Inflammatory macrophage treated with lipopolysaccharide for 1 hour (primary cell): ENCODE measurements around the gene PGGHG.
"Not testable (repeated sequence)": the region's sequence is repeated elsewhere in the genome, so short reads cannot be mapped to it uniquely, and the experiment has no call there.

Experiments used
- DNase-seq, 2 donors: peaks; one replicate each; pipeline ENCODE4 v3.0.0-alpha.2; 2020 to 2022

PGGHG gene

GRCh38 chr11:316031-316701, 27.2 kb downstream of the PGGHG start:
- no peak for DNase-seq

- DNase-seq = no peak
Observed at GRCh38 chr11:316891-317301, 28.0 kb downstream of the PGGHG start.

- not testable (repeated sequence) for DNase-seq
Observed at GRCh38 chr11:317668-318404, 28.9 kb downstream of the PGGHG start.

DNA sequence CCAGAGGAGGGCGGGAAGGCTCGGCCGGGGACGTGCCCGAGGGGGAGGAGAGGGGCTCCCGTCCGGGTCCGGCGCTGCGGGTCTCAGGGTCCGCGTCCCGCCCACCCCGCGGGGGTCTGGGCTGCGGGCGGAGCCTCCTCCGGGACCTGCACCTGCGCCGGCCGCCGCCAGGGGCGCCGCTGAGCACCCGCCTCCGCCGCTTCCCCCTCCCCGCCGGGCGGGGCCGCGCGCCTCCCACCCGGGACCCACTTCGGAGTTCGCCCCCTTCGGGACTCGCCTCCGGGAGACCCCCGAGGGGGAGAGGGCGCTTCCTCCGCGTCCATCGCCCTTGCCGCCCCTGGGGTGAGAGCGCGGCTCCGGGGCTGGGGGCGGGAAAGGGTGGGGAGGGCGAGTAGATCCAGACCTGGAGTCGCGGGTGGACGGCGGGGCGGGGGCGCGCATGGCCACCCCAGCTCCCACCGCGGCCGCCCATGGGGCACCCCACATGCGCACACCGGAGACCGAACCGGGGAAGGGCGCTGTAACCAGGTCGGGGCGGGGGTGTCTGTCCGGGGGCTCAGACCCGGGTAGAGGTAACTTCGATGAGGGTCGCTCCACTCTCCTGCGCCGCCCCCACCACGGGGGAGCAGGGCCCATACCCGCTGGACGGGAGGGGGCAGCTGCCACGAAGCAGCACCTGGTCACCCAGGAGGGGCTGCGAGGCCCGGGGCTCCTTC, 29.6 kb downstream of the PGGHG start:
- DNase-seq = not testable (repeated sequence)

GRCh38 chr11:319121-319887, 30.4 kb downstream of the PGGHG start:
- not testable (repeated sequence) for DNase-seq

GRCh38 chr11:319888-320273, 31.0 kb downstream of the PGGHG start:
- not testable (repeated sequence) for DNase-seq

DNA sequence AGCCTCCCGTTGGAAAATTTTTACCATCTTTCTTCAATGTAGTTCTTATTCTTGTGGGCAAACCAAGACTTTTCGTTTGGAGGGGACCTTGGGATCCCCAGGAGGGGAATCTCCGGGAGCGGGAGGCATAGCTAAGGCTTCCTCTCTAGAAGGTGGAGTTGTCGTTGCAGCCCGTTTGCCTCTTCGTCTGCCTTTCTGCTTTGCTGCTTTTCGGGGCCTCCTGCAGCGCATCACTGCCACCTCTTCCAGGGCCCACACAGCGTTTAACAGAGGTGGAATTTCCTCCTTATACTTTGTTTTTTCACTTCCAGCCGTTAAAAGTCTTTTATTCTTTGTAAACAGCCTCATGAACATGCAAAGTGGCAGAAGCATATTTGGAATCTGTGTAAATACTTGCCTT, 35.2 kb downstream of the PGGHG start:
- DNase-seq = no peak

- DNase-seq = not testable (repeated sequence)
Observed at GRCh38 chr11:324593-325517, 35.9 kb downstream of the PGGHG start.

GRCh38 chr11:325796-326591, 37.1 kb downstream of the PGGHG start:
- DNase-seq = no peak

DNA sequence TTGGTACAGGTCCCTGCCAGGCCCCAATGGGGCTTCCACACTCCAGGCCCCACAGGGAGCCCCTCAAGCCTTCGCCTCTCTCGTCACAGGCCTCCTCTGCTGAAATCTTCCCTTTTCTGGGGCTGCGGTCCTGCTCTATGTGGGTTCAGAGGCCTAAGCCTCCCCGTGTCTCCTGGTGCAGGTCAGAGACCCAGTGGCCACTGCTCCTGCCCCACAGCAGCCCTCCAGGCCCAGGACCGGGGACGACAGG, 37.6 kb downstream of the PGGHG start:
- no peak for DNase-seq

DNA sequence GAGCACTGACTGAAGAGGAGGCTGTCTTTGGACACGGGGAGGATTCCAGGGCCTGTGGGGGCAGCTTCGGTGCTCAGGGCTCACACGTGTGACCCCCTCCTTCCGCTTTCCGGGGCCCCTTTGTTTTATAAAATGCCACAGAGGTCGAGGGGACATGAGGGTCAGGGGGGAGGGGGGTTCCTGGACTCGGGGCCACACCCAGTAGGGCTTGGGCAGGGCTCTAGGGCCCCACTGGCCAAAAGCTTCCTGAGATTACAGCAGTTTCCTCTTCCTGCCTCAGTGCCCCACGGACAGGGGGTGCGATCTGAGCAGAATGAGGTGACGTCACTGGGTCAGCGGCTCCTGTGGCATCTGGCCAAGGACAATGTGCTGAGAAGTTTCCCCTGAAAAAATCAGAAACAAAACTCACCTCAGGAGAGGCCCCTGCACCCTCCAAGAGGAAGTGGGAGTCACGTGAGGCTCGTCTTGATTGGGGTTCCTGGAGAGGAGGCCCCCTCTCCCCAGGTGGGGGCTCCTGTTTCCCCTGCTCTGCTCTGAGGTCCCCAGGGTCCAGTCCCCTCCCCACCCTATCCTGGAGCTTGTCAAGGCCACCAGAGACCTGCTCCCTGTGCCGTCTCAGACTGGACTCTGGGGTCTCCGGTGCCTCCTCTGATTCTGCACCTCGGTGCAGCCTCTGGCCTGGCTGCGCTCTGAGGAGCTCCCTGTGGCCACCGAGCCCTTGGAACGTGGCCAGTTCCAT, 38.1 kb downstream of the PGGHG start:
- DNase-seq = peak; percentile 36 to 61

GRCh38 chr11:327581-327923, 38.6 kb downstream of the PGGHG start:
- DNase-seq = no peak

GRCh38 chr11:328012-328411, 39.1 kb downstream of the PGGHG start:
- DNase-seq = no peak

- not testable (repeated sequence) for DNase-seq
Observed at GRCh38 chr11:328516-329100, 39.7 kb downstream of the PGGHG start.

DNA sequence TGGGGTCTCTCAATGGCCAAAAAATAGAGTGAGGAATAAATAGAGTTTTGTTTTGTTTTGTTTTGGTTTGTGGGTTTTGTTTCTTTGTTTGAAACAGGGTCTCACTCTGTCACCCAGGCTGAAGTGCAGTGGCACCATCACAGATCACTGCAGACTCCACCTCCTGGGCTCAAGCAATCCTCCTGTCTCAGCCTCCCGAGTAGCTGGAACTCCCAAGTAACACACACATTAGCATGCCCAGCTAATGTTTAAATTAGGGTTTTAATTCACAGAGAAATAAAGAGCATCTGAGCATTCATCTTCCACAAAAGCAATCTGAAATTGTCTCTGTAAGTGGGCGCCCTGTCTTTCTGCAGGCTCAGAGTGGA, 40.9 kb downstream of the PGGHG start:
- no peak for DNase-seq

DNA sequence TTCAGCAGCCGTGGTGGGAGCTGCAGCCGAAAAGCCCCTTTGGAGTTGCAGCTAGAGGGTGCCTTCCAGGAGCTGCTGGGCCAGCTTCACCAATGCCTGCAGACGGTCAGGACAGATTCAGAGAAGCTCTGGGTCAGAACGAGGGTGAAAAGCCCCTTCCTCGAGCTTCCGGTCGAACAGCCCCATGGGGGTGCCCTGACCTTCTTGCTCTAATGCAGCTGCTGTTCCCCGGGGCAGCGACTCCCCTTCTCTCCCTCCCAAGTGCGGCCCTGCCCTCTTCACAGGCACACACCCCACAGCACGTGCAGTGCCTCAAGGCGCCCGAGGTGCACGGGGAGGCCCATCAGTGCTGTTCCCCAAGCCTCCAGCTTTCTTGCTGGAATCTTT, 41.4 kb downstream of the PGGHG start:
- no peak for DNase-seq

DNA sequence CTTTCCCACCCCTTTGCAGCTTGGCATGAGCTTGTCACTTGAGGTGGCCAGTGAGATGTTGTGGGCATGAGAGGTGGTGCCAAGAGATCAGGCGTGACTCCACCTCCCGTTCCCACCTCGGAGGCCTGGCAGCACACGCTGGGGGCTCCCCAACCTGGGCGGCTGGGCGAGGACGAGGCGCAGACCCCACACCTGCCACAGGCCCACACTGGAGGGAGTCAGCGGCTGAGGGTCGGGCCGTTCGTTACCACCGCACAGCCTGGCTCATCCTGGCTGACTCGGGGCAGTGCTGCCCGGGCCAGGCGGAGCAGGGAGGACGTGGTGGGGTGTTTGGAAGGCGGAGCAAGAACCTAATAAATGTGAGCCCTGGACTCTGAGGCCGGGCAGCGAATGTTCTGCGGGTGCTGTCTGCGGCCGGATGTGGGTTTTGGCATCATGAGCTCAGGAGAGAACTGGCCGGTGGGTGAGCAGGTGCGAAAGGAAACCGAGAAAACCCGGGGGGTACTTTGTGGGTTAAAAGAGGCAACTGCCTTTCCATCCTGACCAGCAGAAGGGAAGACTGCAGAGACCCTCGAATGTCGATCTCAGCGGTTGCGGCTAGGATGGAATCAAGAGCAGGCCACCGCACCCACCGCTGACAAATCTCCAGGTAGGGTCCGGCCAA, 41.9 kb downstream of the PGGHG start:
- DNase-seq = no peak

DNA sequence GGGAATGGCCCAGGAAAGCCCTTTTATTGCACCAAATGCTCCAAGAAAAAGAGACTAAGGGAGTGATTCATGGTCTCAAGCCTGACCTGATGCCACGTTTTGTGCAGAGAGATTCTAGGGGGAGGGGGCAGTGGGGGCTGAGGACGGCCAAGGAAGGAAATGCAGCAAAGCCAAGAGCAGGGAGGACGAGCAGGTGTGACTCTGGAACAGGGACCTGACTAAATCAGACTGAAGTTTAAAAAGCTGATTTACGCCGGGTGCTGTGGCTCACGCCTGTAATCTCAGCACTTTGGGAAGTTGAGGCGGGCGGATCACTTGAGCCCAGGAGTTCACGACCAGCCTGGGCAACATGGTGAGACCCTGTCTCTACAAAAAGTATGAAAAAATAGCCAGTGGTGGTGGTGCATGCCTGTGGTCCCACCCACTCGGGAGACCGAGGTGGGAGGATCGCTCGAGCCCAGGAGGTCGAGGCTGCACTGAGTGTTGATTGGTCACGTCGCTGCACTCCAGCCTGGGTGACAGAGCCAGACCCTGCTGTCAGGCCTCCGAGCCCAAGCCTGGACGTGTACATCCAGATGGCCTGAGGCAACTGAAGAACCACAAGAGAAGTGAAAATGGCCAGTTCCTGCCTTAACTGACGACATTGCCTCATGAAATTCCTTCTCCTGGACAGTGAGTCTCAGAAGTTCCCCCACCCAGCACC, 42.6 kb downstream of the PGGHG start:
- no peak for DNase-seq
